Embryonic facial prominence (tissue), 1 donor: ENCODE results near the gene ZNF432.

ENCODE experiments used
- DNase-seq: peaks from one replicate; pipeline ENCODE4 v3.0.0-alpha.2; 2016; ENCODE audit errors: extremely low spot score

Gene ZNF432

GRCh38 chr19:52007806-52008557 lies 40.7 kb downstream of the ZNF432 start, which contains the start of gene ZNF615:
ZNF615 (minus strand) TSS chr19:52008211; CDS start chr19:52003711, 4,500 bp downstream.
- peak; percentile 77 for DNase-seq

- DNase-seq: no peak
Measured at GRCh38 chr19:52007451-52007805, 41.2 kb downstream of the ZNF432 start.

GRCh38 chr19:51994048-51994644 lies 54.5 kb downstream of the ZNF432 start:
- no peak for DNase-seq

- DNase-seq: no peak
Measured at GRCh38 chr19:51993422-51993821, 55.2 kb downstream of the ZNF432 start.

GRCh38 chr19:51986309-51987291 lies 62.0 kb downstream of the ZNF432 start, which contains the start of gene ZNF350:
ZNF350 (minus strand) TSS chr19:51986840; CDS start chr19:51974360, 12,480 bp downstream.
- peak; percentile 86 for DNase-seq

GRCh38 chr19:51983361-51983760 lies 65.3 kb downstream of the ZNF432 start:
- DNase-seq: no peak
